GM21515 (cell line): ENCODE measurements around the gene EFCAB14.
A peak's percentile ranks its signal among the peaks of the same experiment; 100 is the strongest.
"Not testable (repeated sequence)": the region's sequence is repeated elsewhere in the genome, so short reads cannot be mapped to it uniquely, and the experiment has no call there.

ENCODE experiments used
- ATAC-seq: cut with Tn5 transposase; IDR thresholded peaks from one replicate; pipeline ENCODE4 v1.9.1; 2021; ENCODE audit not compliant: unreplicated experiment

The EFCAB14 gene

DNA sequence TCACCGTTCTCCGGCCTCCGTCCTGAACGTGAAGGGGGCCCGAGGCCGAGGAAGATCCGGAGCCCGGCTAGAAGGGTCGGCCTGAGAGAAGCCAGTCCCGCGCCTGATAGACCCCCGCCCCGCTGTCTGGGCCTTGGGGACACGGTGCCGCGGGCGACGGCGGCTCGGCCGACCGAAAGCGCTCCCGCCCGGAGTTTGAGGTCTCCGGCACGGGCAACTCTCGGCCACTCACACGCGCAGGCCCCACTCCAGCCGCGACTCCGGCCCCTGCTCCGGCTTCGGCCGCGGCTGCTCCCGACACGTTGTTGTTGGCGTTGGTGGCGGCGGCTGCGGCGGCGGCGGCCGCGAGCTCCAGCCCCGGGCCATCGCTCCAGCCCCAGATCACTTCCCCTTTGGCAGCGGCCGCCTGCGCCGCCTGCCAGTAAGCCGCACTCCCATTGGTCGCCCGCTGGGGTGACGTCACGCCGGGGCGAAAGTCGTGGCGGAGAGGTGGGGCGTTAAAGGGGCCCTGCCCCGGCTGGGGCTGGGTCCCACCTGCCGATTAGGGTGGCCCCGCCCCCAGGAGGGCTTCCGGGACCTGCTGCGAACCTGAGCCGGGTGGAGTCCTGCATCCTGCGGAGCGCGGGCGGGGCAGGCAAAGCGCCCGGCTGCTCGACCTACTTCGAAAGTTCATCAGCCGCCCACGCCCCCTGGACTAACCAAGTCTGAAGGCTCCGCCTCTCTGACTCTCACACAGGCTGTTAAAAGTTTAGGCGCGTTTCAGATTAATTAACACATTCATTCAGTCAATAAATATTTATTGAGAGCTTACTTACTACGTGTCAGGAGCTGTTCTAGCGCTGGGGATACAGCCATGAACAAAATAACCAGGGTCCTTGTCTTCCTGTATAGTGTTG, at the start of gene EFCAB14:
EFCAB14 (minus strand) TSS at position 388 of the 896 bp plus-strand sequence. CDS start 1,027 bp downstream, outside the sequence.
- peak; percentile 97 for ATAC-seq

- ATAC-seq = no peak
Observed at GRCh38 chr1:46768445-46768844, 49.5 kb upstream of the EFCAB14 start.

DNA sequence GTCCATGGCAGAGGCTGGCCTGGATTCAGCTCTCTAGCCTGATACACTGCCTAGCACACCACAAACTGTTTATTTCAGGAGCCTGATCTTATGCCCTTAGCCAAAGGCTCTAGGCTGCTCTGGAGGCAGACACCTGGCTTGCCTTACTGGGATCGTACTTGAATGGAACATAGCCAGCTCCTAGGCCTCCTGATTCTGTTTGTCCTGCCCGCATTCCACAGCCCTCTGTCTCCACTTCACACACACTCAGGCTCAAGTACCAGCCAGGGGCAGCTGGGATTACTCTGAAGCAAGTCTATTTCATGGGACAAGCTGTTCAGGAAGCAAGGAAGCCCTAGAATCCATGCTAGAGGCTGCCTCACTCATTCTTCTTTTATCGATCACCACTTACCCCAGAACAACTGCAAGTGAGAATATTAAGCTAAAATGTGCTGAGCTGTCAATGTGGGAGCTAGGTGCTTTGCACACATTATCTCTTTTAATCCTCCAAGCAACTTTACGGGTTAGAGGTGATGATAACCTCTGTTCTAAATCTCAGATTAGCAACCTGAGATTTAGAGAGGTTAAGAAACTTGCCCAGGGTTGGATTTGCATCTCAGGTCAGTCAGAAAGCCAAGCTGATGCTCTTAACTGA, 48.9 kb upstream of the EFCAB14 start:
- ATAC-seq = no peak

DNA sequence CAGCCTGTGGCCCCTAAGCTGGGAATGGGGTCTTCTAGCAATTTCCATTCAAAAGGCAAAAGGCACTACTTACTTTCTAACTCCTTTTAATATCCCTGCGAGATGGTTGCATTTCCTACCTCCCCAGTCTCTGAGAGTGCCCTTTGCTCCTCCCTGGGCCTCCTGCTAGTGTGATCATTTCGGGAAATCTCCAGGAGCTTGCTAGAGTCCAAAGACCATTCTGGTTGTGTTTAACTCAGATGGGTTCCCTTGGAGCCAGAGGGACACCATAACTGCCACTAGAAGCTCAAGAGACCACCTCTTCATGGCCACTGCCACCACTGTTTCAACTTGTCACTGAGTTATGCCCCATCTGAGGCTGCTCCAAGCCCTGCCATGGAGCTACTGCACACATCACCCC, 45.5 kb upstream of the EFCAB14 start:
- no peak for ATAC-seq

- no peak for ATAC-seq
Observed at GRCh38 chr1:46761740-46762139, 42.8 kb upstream of the EFCAB14 start.

- ATAC-seq = no peak
Observed at GRCh38 chr1:46760558-46761166, 41.7 kb upstream of the EFCAB14 start.

DNA sequence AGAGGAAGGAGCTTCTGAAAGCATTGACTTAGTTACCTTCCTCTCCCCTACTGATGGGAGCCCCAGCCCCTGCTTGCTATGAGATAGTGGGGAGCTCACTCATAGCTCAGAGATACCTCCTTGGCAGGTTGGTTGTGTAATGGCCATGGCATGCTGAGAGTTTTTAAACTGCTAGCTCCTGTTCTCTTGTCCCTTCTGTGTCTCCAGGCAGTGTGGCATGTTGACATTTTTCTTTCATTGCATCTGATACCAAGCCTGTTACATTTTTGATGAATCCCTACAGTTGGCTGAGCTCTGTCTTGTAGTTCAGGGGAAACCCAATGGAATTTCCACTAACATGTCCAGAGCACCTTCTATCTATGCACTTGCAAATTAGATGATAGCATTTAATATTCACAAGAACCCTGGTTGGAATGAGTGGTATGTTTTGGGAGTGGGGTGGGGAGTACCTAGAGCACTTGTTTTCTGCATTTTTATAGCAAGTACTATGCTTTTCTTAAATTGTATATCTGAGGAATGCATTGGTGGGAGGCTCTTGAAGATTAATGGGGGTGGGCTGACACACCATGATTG, 39.1 kb upstream of the EFCAB14 start:
- ATAC-seq = no peak

- no peak for ATAC-seq
Observed at GRCh38 chr1:46757247-46757955, 38.5 kb upstream of the EFCAB14 start.

- ATAC-seq = no peak
Observed at GRCh38 chr1:46755121-46755520, 36.2 kb upstream of the EFCAB14 start.

DNA sequence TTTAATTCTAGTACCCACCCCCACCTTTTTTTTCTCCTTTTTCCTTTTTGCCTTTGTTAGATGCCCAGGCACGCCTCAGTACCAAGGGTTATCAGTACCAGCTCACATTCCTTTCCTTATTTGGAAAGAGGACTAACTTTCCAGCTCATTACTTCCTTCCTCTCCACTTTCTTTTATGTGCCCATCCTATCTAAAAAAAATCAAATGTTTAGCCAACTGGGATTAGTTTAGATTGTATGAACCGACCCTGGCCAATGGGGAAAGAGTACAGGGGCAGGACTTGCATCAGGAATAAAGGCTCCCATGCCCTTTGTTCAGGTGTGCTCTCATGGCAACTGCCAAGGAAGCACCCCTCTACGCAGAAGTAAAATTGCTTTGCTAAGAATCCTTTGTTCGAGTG, 35.8 kb upstream of the EFCAB14 start:
- ATAC-seq = not testable (repeated sequence)

DNA sequence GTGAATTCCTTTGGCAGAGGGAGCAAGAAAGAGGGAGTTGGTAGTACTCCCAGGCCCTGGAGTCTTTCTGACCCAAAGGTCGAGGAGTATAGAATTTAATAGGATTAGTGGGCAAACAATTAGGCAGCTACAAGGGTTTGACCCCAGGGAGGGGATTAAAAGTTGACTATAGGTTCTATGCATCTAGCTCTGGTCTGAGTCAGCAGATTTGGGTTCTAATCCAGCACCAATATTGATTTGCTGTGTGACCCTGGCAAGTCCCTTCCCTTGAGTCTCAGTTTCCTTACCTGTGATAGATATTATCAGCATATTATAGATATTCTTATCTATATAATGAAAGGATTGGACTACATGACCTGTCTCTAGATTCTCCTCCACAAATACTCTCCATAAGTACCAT, 35.1 kb upstream of the EFCAB14 start:
- ATAC-seq = no peak

DNA sequence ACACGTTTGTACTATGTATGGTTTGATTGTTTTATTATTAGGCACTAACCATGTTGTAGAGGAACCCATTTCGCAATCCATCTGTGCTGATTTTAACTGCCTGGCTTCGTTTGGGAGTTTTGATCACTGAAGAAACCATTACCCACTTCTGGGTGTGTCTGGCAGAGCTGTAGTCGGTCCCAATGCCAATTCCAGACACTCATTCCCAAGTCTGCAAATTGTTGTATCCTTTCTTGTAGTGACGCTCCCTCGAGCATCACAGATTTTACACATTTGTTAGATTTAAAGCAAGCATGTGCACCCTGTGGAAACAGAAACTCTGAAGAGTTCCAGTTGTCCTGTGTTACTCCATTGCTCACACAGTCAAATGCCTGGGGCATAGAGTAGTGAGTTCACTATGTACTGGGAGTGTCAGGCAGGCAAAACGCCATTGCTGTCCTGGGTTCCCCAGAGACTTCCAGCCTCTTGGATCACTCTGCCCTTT, 31.0 kb upstream of the EFCAB14 start:
- no peak for ATAC-seq

DNA sequence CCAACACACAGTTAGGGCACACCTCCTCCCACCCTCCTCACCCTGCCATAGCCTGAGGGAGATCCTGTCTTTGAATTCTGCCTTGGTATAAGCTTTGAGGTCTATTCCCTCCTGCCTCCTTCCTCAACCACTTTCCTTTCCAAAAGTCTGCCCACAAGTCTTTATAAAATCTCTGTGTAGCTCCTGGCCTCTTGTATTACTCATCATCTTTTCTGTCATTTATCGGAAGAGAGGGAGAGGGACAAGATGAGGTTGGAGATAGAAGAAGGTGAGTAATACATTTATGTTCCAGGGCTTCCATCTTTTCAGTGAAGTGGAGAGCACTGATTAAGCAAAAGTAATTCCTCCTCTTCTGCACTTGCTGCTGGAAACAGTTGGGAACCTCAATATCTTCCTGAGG, 30.5 kb upstream of the EFCAB14 start:
- no peak for ATAC-seq

GRCh38 chr1:46747683-46748288, 28.9 kb upstream of the EFCAB14 start:
- no peak for ATAC-seq

- ATAC-seq = no peak
Observed at GRCh38 chr1:46742069-46742468, 23.2 kb upstream of the EFCAB14 start.

- ATAC-seq = no peak
Observed at GRCh38 chr1:46735708-46736324, 16.9 kb upstream of the EFCAB14 start.

DNA sequence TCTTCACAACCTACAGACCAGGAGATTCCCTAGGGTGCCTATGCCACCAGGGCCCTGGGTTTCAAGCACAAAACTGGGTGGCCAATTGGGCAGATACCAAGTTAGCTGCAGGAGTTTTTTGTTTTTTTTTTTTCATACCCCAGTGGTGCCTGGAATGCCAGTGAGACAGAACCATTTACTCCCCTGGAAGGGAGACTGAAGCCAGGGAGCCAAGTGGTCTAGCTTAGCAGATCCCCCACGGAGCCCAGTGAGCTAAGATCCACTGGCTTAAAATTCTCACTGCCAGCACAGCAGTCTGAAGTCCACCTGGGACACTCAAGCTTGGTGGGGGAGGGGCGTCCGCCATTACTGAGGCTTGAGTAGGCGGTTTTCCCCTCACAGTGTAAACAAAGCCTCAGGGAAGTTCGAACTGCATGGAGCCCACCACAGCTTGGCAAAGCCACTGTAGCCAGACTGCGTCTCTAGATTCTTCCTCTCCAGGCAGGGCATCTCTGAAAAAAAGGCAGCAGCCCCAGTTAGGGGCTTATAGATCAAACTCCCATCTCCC, 9.5 kb upstream of the EFCAB14 start:
- not testable (repeated sequence) for ATAC-seq

GRCh38 chr1:46725736-46726108, 6.8 kb upstream of the EFCAB14 start:
- ATAC-seq = no peak

DNA sequence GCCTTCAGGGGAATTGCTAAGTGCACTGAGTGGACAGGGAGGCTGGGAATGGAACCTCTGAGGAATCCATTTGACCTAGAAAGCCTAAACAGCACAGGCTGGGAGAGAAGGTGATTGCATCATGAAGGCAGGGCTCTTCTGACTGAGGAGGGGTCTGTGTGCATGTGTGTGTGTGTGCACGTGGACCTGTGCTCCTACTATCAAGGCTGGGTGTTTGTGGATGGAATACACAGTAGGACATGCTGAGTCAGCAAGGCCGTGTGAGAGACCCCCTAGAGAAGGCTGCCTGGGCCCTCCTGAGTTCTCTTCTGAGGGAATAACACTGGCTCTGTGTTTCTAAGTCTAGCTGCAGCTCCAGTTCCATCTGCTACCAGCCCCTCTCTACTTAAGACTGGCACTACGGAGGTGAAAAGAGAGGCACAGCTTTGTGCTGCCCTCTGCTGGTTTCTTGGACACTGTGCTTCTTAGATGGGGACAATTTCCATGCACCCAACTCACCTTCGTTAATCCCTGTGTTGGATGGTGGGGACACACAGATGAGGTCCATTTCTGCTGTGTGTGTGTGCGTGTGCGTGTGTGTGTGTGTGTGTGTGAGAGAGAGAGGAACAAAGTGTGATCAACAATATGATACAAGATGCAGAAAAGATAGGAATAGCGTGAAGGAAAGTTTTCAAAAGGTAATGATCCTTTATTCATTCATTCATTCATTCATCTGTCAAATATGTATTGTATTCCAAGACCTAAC, 6.2 kb upstream of the EFCAB14 start:
- no peak for ATAC-seq
